Measurements from ENCODE around the gene PARL.

The PARL gene

DNA sequence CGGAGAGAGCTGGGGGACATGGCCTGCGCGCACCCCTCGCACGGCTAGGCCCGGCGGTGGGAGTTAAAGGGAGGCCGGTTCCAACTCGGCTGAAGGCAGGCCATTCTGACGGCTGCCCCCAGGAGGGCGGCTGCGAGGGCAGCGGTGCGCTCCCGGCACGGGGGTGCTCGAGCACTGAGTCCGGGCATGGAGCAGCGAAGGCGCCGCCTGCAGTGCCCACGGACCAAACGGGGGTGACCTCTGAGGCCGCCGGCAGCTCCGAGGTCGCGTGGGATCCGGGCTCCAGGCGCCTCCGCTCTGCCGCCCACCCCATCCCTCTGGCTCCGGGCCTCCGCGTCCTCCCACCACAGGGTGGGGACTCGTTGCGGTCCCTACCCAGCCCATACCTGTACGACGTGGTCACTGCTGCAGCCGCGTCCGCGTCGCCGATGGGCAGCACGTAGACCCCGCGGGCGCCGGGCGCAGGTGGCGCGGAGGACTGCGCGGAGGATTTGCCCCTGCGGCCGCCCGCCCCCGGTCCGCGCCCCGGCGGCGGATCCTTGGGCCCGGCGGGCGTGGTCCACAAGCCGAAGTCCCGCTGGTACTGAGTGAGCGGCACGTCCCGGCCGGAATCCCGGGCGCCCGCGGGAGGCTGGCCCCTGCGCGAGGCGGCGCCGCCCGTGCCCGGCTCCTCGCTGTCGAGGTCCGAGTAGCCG lies 59.8 kb downstream of the PARL start:
- peak overlapping the region; percentile 48 to 75 (median 62) for H3K4me3 ChIP-seq
- H3K27ac ChIP-seq: peak overlapping the region in 11 of 21 experiments; percentile 2 to 77 (median 60)

DNA sequence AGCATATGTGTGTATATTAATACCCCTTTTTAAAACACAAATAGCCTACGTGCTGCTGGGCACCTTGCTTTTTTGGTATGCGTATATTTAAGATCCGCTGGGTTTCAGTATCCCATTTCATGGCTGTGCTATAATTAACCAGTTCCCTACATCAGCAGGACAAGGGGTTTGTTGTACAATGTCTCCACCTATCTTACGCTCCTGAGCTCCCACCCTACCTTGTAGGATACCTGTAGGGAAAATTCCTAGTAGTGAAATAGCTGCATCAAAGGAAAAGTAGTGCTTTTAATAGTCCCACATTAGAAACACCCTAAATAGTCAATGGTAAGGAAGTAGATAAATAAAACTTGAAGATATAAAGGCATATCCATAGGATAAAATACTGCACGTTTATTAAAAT lies 60.7 kb downstream of the PARL start:
- Histone ChIP-seq H3K27ac (no peak overlapping the region), H3K4me3 (peak overlapping the region in 2 of 7 experiments; percentile 62 to 75)

DNA sequence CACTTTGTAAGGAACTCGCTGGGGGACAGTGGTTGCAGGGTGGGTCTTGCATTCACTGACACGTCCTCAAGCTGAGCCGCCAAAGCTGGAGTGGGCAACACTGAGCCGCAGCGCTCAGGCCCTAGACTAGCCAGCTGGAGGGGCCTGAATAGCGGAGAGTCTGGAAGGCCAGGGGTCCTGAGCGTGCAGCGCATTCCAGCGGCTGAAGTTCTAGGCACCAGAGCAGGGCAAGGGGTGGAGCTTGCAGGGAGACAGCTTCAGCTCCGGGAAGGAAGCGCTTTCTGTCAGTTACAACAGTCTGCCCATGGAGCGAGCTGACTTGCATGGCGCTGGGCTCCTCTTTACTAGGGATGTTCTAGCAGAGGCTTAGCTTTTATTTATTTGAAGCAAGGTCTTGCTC lies 62.0 kb downstream of the PARL start:
- Histone ChIP-seq H3K4me3 (no peak overlapping the region), H3K27ac (no peak overlapping the region)

DNA sequence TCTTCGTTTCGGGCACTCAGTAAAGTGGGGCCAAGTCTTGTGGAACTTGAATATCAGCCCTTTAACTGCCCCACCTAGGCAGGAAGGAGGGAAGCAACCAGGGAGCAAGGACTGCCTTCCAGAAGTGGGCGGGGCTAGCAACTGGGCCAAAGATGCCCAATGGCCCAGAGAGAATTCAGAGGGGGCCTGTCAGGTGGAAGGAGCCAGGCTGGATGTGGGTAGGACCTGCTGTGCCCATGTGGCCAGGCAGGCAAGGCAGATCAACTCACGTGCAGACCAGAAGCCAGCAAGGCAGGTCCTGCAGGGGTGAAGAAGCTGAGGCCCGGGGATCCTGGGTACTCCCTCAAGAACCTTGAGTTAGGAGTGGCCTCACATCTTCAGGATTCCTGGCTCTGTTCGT lies 64.8 kb downstream of the PARL start:
- Histone ChIP-seq H3K4me3 (no peak overlapping the region), H3K27ac (no peak overlapping the region)

DNA sequence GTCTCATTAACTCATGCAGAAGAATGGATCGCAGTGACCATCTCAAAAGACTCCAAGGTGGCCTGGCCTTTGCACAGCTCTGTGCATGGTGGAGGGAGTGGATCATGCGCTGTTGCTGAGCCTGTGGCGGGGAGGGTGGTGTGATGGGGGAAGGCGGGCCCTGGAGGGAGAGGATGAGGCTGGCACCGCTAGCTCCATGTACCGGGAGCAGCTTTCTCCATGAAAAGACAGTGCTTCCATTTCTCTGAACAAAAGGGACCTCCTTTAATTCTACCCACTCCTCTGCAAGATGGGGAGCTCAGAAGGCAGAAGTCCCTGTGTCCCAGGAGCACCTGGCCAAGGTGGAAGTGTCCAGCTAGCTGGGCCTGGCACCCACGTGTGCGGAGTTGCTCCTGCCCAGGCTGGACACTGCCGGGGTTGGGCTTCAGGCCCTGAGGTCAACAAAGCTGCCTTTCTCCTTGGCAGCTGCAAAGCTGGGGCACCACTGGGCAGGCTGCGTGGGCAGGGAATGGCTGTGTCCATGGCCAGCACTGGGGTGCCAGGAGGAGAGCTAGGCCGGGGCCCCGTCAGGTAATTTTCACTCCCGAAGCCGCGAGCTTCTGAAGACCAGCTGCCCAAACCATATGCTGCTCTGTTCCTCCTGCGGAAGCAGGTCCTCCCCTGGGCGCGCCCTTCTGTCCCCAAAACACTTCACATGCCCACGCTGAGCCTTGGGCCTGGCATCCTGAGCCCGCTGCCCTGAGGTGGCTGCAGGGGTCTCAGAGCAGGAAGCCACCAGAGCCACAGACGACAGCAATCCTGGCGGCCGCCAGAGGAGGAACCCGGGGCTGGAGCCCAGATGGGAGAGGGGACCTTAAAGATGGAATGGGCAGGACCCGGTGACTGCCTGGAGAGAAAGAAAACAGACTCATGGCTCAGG lies 65.7 kb downstream of the PARL start:
- Histone ChIP-seq H3K4me3 (no peak overlapping the region), H3K27ac (no peak overlapping the region)

DNA sequence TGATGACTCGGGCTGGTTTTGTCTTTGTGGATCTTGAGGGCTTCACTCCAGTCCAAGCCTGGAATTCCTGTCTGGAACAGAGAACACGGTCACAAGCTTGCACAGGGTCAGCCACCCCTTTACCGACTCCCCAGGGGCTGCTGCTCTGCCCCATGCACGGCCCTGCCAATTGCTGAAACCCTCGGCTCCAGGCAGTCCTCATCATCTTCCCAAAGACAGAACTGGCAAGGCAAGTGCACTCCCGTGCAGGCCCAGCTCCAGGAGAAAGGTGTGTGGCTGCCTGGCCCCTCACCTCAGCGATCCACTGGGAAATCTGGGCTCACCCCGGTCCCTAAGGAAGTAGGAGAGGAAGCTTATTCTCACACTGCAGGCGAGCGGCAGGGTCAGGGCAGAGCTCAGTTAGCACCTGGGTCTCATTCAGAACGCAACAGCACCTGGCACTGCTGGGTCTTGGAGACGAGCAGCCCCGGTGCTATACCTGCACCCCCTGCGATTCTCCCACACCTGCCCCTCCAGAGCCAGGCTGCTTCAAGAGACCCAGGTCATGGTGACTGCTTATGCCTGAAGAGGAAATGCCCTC lies 66.5 kb downstream of the PARL start:
- Histone ChIP-seq H3K4me3 (no peak overlapping the region), H3K27ac (no peak overlapping the region)

DNA sequence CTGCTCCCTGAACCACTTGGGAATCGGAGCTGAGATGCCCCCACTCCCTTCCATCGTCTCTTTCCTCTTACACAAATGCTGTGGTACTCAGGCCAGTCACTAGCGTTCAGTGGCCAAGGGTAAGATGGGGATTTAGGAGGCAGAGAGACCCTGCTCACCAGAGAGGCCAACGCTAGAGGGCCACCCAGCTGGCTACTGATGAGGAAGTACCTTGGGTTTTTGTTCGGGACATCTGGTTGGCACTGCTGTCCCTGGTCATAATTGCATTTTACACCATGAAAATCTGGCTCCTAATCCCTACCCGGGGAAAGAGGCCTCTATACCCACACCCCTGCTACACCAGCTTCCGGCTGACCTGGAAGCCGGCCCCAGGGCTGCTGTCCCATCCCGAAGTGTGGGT lies 67.0 kb downstream of the PARL start:
- Histone ChIP-seq H3K4me3 (no peak overlapping the region), H3K27ac (no peak overlapping the region)

DNA sequence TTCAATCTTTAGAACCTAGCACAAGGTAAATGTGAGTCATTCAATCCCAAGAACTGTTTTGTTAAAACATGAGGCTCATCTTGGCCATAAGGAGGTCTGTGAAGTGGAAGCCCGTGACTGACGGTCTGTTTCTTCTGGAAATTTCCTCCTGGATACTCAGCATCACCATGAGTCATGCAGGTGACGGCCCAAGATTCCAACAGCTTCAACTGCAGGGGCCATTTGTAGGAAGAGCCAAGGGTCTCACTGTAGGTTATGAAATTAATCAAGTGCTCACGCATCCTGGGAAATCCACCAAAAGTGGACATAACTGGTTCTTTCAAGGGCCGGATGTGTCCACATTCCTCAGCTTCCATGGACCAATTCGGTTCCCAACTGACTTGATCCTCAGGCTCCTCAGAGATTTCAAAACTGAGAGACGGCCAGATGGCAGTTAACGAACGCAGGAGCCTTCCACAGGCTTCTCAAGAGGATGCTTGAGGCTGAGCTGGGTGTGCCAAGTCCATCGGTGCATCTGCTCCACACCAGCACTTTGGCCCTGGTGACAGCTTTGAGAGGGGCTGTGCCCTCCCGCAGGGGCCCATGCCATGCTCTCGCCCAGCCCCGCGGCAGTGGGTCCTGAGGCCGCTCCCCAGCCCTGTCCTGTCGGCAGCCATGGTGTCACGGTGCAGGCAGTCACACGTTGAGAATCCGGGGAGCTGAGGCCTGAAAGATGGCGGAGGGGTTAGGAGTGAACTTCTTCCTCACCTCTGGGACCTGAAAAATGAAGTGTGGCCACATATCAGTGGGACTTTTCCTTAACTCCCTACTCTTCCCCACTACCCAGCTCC lies 67.8 kb downstream of the PARL start:
- H3K27ac ChIP-seq: no peak overlapping the region

DNA sequence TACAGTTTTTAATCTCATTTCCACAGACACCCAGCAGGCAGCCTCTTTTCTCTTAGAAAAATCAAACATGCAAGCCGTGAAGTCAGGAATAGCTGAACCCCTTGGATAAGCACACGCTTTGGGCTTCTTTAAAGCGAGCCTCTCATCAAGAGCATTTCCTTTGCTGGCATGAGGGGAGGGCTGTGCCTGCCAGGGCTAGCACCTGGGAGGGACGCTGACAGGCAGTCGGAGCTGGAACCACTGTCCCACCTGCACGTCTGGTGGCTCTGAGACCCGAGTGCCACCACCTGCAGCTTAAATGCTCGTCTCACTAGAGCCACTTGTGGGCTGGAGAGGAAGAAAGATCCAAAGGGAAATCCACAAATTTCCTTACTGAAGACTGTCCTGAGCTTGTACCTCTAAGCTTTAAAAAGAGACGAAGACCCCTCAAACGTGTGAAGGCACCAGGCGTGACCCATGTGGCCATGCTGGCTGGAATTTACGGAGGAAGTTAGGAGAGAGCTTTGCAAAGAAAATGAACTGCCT lies 68.7 kb downstream of the PARL start:
- Histone ChIP-seq H3K4me3 (no peak overlapping the region), H3K27ac (peak overlapping the region in 3 of 21 experiments; percentile 7 to 37 (median 11))

More for the DNA sequence above, 67.8 kb downstream of the PARL start:
- H3K4me3 ChIP-seq: no peak overlapping the region

DNA sequence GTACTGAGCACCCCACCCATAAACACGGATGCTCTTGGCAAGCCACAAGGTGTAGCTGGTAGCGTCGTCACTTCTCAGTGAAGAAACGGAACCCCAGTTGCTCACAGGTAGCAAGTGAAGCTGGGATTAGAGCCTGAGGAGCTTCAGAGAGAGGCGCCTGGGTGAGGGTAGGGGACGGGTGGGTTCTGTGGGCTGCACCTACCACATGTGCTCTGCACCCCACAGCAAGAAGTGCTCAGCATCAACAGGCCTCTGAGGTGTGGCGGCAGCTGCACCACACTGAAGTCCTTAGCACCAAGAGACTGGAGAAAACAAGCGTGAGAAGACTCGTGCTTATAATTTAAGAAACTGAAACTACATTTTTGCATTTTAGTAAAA lies 69.1 kb downstream of the PARL start:
- peak overlapping the region in 3 of 21 experiments; percentile 7 to 37 (median 11) for H3K27ac ChIP-seq
- no peak overlapping the region for H3K4me3 ChIP-seq

DNA sequence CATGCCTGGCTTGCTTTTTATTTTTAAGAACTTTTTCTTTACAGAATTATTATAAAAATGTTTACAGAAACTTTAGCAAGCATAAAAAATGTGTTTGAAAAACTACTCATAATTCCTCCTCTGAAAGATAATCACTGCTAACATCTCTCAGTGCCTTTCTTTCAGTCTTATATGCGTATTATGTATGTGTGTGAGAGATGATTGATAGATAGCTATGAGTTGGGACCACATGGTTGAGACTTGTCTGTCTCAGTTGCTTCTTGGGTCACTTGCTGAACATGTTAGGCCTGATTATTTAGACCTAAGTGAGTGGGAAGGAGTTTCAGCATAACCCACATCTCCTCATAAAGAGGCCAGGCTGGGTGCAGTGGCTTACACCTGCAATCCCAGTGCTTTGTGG lies 70.4 kb downstream of the PARL start:
- Histone ChIP-seq H3K27ac (no peak overlapping the region), H3K4me3 (no peak overlapping the region)

DNA sequence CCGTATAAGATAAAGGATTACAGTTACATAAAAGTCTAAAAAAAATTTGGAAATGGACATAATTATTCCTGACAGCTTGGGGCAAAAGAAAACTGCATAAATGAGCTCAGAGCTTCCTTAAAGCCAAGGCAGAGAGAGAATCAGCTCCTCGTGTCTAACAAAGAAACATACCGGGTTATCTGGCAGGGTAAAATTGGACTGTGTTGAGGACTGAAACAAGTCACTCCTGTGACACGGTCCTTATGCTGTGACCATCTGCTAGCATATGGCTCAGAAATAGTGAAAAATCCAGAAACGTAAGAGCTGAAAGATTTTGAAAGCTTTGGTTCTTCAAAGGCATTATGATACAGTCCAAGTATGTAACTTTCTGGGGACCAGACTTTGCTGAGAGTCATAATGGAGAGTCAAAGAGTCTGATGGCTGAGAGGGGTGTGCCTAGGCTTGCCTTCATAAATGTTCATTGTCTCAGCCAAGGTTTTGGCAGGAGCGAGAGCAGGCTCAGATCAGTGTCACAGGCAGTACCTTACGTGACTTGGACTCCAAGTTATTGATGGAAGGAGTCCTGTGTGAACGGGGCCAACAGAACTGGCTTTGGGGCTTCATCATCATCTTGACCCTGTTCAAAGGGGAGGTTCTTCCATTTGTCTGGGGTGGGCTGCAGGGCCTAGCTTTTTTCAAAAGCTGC lies 71.8 kb downstream of the PARL start:
- Histone ChIP-seq H3K27ac (peak overlapping the region in 9 of 21 experiments; percentile 10 to 50 (median 32)), H3K4me3 (no peak overlapping the region)

DNA sequence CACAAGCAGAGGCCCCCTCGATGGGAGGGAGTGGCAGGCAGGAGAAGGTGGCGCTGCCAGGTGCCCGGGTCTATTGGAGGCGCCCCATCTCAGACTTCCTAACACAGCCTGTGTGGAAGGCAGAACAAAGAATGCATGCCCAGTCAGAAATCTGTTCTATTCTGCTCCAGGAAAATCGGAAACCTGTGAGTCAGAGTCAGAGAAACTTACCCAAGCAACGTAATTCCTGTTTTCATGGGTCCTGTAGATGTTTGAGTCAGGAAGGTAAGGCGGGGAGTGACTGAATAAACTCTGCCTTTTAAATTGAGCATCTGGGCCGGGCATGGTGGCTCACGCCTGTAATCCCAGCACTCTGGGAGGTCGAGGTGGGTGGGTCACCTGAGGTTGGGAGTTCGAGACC lies 73.0 kb downstream of the PARL start:
- Histone ChIP-seq H3K27ac (no peak overlapping the region), H3K4me3 (no peak overlapping the region)

DNA sequence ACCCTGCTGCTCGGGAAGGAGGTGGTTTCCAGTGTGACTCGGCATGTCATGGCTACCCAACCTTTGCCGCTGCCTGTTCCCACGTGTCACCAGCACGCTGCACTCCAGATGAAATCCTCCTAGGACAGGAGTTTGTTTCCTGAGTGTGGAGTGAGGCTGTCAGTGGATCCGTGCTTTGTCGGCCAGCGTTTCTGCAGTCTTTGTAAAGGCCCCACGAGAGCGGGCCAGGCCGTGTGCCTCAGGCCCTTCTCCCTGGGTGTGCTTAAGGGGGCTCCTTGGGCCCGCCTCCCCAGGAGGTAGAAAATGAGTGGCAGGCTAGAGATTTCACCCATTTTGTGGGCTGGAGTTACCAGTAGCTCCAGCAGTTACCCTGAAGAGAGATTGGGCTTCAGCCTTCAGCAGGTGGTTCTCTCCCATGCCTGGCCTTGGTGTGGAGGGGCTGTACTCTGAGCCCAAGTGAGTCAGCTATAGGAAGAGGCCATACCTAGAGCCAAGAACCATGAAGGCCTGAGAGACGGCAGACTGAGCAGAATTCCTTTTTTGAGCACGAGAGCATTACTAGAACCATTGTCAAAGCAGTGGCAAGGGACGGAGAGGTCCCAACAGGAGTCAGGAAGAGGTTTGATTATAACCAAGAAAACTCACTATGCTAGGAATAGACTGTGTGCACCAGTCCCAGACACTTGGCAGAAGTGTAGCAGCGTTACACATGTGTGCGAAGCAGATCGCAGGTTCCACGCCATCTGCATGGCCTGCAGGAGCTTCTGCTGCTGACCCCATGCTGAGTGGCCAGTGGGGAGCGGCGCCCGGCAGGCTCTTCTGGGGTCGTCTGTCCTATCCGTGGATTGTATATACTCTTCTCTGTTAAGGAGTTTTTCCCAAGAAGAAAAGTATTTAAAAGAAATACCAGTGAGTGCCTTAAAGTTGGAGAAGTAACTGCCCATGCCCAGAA lies 73.8 kb downstream of the PARL start:
- Histone ChIP-seq H3K27ac (no peak overlapping the region), H3K4me3 (no peak overlapping the region)

DNA sequence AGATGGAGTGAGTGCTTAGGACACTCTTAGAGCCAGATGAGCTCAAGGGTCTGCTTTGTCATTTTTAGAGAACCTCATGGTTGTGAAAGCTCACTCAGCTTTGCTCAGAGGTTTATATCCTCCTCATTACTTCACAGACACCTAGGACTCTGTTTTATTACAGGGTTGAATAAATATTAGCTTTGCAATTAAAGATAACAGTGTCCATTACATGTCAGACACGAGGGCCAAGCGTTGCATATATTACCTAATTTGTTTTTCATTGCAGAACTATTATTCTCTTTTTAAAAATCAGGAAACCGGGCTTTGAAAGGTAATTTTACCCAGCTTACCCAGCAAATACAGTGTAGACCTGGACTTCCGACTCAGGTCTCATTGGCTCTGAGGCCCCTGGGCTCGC lies 75.4 kb downstream of the PARL start:
- Histone ChIP-seq H3K27ac (no peak overlapping the region), H3K4me3 (no peak overlapping the region)

DNA sequence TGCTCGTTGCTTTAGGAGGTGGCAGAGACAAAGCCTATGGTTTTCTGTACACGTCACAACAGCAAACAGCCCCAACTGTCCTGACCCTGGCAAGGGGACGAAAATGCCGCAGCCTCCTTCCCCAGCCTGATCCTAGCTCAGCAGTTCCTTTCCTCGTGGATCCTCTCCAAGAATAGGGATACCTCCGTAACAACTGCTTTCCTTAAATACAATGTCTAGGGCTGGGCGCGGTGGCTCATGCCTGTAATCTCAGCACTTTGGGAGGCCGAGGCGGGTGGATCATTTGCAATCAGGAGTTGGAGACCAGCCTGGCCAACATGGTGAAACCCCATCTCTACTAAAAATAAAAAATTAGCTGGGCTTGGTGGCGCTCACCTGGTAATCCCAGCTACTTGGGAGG lies 76.3 kb downstream of the PARL start:
- no peak overlapping the region for H3K27ac ChIP-seq
- H3K4me3 ChIP-seq: no peak overlapping the region

DNA sequence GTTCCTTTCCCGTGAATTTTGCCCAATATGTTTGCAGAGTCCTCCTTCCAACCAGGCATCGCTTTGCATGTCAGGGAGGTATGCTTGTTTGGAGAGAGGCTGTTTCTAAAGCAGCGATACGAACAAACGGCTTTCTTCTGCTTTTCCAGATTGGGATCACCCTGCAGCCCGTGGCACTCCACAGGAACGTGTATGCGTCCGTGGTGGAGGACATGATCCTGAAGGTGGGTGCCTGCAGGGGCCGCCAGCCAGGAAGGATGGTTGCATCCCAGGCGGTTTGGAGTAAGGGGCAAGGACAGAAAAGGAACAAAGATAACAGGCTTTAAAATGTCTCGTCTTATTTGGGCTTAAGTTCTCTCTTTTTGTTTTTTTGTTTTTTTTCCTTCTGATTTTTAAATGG lies 76.8 kb downstream of the PARL start:
- H3K4me3 ChIP-seq: no peak overlapping the region

DNA sequence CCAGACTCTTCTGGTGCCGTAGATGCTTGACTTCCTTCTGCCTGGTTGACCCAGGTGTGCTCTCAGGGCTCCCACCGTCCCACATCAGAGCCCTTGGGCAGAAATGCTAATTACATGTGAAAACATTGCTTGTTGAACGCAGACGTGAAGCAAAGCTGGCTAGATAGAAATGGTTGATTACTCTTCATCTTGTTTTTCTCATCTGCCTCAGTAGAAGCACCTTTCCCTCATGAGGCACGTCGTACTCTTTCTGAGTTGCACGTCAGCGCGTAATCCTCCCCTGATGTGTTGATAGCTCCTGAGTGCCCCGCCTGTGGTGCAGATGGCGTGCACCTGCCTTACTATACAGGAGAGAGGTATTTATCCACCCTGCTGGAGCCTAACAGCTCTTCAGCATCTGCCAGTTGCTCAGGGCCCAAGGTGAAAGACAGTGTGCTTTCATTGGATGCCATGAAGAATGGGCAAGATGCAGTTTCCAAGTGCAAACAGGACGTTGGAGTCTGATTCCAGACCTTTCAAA lies 77.4 kb downstream of the PARL start:
- no peak overlapping the region for H3K4me3 ChIP-seq
- no peak overlapping the region for H3K27ac ChIP-seq

More for the DNA sequence above, 76.8 kb downstream of the PARL start:
- no peak overlapping the region for H3K27ac ChIP-seq
